ENCODE data around the gene PRKAG3.

PRKAG3 gene

DNA sequence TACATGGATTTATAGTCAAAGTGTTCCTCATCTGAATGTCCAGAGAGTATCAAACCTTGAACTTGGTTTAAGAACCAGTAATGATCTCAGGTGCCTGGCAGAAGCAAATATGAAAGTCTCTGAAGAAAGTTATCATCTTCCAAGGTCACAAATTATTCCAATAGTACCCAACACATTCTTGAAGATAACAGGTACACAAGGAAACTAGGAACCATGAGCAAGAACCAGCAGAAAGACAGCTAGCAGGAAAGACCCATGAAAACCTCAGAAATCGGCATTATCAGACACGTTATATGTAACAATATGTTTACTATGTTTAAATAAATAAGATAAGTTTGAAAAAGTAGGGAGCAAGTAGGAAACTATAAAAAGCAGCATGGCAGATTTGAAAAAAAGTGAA, 5.9 kb upstream of the PRKAG3 start:
- DNase-seq: no peak

DNA sequence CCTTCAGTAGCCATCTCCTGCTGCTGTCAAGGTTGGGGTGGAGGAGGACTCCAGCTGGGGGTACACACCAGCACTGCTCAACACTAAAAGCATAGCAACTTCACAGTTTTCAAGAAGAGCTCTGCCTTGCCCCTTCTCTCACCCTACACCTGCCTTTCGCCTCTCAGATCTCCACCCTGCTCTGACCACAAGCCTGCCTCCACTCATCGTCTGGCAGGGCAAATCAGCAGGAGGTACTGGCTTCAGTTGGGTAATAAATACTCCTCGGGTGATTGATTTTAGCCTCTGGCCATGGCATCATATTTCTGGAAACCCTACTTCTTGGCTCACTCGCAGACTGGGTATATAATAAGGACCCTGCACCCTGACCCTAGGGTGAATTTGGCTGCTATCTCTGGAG, 3.1 kb upstream of the PRKAG3 start:
- no peak for DNase-seq

DNA sequence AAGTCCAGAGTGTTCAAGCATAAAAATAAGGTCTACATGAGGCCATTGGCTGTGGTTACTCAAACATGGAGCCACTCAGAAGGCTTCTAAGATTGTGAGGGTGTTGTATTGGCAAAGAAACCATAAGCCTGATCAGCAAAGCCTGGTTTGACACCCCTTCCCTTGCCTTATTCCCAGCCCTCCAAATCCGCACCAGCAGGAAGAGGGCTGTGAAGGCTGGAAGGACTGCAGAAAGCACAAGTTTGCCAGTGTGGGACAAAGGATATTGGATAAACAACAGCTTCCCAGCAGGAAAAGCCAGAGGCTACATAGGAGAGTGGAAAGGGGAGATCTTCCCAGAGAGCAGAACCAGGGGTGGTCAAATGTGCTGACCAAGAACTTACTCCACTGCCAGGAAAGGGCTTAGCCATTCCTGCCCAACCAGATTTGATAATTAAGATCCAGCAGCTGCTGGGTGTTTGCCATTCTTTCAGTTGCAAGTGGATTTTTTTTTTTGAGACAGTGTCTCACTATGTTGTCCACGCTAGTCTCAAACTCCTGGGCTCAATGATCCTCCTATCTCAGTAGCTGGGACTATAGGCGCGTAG, 1.5 kb upstream of the PRKAG3 start:
- DNase-seq: no peak

- DNase-seq: no peak
These were observed 917 bp upstream of the PRKAG3 start for GRCh38 chr2:218832520-218832919.

- DNase-seq: no peak
These were observed 478 bp upstream of the PRKAG3 start for GRCh38 chr2:218832081-218832480.

DNA sequence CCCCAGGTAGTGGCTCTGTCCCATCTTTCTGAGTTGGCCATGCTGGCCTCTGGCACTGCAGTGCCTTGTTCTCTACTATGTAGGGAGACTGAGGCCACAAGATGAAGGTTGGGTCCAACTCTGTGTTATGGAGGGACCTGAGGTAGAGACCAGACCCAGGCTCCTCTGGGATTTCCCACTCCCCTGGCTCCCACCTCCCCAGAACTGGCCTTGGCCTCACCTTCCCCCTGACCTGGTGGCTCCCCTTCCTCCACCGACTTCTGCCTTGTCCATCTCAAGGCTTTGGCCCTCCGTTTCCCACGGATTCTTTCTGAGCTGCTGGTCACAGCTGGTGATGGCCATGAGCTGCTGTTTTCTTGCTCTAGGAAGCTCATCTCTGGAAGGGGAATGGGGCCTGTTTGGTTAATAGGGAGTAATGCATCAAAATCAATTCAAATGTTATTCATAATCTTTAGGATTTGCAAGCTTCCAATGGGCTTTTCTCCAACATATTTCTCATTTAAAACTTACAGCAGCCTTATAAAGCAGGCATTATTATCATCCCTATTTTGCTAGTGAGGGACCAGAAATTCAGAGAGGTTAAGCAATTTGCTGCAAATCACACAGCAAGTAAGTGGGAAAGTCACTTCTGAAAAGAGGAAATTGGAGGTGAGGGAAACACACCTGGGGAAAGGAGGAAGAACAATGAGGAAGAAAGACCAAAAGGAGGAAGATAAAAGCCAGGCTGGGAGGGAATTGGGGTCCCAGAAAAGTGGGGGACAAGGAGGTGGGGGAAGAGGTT, 887 bp downstream of the PRKAG3 start:
- no peak for DNase-seq

GRCh38 chr2:218829868-218830451, 1.6 kb downstream of the PRKAG3 start:
- DNase-seq: no peak

- DNase-seq: no peak
These were observed 3.2 kb downstream of the PRKAG3 start for GRCh38 chr2:218828477-218828778.

DNA sequence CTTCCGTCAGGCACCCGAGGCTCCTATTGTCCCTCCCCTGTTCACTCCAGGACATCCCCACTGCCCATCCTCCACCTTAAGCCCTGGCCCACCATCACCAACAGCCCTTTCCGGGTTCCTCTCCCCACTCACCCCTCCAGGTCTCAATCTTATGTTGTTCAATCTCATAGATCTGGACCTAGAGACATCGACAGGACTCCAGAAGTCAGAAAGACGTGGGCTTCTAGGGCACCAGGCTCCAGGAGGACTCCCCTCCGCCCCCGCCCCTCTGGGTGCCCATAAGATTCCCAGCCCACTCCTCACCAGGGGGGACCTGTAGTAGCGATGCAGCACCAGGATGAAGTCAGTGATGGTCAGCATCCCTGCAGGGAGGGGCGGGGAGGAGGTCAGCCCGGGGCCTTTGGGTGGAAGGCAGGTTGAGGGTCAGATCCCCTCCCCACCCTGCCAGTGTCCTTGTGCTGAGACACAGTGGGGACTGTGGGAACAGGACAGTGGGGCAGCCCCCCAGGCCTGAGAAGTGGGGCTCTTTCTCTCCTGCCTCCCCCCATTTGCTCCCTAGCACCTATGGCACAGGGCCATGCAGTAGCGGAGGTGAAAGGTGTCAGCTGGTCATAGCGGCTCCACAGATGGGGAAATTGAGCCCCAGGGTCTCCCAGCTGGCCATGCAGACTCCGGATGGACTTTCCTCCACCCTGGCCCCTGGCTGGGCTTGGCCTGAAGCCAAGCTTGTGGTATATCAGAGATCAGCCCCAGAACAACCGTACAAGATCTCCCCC, 3.7 kb downstream of the PRKAG3 start:
- DNase-seq: no peak

DNA sequence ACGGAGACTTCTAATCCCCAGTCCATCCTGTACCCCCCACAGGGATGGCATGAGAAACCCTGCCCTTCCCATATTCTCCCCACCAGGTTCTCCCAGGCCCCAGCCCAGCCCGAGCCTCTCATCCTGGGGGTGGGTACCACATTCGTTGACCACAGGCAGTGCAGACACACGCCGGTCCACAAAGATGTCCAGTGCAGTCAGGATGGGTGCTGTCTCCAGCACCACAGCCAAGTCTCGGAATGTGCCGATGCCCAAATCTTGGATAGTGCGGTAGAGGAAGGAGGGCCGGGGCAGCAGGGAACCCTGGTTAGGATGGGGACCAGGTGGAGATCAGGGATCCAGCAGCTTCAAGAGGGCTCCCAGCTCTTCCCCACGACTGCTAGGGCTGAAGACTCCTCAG, 4.8 kb downstream of the PRKAG3 start:
- no peak for DNase-seq

GRCh38 chr2:218824004-218824403, 7.6 kb downstream of the PRKAG3 start:
- DNase-seq: no peak

DNA sequence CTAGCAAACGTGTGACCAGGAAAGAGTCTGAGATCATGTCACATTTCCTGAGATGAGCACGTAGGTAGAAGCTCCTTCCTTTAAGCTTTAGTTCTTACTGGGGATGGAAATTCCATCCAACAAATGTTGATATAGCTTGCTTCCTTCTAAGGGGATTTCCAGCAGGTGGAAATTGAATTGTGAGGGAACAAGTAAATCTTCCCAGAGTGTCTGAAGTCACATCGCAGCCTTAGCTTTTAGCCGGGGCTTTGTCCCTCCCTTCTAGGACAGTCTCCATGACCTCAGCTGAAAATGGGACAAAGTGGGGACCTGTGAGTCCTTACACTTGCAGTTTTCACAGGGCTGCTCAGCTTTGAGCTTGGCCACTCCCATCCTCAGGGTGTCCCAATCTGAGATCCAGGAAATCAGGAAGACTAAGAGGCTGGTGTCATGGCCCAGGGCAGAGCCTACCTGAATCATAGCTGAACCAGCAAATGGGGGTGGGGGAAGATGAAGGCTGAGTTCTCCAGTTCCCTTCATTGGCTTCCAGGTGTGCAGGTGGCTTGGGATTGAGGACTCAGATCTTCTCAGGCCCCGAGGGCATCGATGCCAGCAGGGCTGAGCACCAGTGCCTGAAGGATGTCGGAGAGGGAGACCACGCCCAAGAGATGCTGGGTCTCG, 8.3 kb downstream of the PRKAG3 start:
- DNase-seq: no peak

GRCh38 chr2:218822622-218823021, 9.0 kb downstream of the PRKAG3 start:
- no peak for DNase-seq

DNA sequence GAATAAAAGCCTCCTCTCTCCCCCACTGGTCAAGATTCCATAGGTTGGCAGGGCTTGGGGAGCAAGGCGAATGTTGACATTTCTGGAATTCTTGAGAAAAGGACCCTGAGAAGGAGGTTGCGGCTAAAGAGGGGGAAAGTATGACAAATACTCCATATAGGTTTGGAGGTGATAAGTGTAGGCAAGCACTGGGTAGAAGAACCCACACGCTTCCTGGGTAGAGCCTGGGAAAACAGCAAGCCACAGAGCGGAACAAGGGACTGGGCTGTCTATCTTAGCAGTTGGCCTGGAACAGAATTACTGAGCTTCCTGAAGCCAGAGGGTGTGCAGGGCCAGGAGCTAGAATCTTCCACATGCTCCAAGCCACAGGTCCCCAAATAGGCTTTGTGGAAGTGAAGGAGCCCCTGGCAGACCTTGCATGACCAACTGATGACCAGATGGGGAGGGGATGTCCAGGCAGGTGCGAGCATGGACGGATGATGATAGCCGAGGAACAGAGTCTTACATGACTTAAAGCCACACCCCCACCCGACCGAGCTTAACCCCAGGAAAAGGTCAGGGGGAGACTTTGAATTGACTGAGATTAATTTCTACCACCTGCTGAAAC, 9.9 kb downstream of the PRKAG3 start:
- no peak for DNase-seq

- no peak for DNase-seq
These were observed 10.7 kb downstream of the PRKAG3 start for GRCh38 chr2:218820746-218821369.

DNA sequence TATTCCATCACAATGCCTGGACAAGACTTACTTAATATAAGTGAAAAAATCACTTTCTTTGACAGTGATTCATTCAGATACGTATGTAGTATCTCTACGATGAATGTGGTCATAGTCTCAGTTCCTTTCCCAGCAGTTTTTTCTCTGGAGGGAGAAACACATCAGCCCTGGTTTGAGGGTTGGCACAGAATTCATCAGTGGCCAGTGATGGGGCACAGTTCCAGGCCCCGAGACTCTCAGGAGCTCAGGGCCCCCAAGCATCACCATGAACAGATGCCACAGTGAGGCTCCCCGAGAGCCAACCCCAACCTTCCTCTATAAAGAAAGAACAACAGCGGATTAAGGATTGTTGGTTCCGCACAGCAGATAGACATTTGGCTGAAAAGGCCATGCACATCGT, 12.5 kb downstream of the PRKAG3 start:
- DNase-seq: no peak

GRCh38 chr2:218816561-218817011, 15.0 kb downstream of the PRKAG3 start:
- no peak for DNase-seq

DNA sequence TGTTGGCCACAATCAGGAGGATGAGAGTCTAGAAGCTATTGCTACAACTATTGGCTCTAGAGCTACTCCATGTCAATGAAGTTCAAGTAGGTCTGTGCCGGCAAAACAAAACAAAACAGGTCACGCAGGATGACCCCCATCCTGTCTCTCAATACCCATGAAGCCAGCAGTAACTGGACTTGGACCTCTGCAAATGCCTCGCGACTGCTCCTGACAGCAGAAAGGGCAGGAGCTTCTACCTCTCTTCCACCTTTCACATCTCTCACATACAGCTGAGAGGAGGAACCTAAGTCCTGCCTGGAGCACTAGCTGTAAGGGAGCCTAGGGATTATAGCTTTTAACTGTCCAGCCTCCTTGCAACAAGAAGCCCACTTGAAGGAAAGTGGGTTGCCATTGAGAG, 16.0 kb downstream of the PRKAG3 start:
- DNase-seq: no peak

- DNase-seq: no peak
These were observed 16.4 kb downstream of the PRKAG3 start for GRCh38 chr2:218815244-218815637.

- no peak for DNase-seq
These were observed 16.9 kb downstream of the PRKAG3 start for GRCh38 chr2:218814540-218815243.

DNA sequence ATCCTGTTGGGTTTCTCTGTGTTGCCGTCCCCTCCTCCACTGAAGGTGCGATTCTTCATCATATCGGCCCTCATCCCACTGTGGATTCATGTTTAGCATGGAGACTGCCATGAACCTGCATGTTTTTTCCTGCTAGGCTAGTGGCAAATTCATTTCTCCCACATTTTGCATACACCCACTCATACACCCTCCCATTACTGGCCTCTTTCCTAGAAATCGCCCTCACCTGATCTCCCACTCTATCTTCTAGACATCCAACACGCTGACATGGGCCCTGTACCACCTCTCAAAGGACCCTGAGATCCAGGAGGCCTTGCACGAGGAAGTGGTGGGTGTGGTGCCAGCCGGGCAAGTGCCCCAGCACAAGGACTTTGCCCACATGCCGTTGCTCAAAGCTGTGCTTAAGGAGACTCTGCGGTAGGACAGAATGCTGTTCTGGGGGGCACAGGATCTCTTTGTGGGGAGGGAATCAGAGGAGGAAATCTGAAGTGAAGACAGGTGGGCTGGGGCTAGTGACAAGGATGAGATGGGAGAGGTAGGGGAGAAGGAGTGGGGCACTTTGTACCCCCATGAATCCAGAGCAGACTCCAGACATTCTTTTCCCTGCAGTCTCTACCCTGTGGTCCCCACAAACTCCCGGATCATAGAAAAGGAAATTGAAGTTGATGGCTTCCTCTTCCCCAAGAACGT, 17.7 kb downstream of the PRKAG3 start:
- no peak for DNase-seq

Measured in NK-92 treated with Interleukin-12 subunit alpha and Interleukin-12 subunit beta, amount 100 ng/mL, for 24 hours (cell line).